ENCODE results near the gene TRIM2.

DNA sequence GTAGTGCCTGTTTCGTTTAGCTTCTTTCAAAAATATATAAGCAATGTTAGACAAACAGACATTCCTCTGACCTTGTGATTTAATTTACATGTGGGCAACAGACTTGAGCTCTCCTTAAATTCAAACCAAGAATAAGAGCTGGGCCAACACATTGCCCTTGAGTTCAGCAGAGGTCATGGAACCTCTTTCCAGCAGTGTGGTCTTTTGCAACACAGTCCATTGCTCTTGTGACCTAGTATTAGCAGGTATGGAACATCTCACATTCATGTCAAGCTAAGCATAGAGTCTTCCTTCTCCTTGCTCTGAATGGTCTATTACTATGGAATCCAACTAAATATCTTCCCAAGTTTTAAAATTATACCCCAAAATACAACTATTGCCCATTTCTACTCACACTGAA lies 106.5 kb downstream of the TRIM2 start:
- TF ChIP-seq POLR2A (IDR thresholded peaks at IDR 0.05; ENCODE audit: low read length) (no peak), GATA1 (IDR thresholded peaks at IDR 0.05; ENCODE audit: low read depth, low read length) (no peak)
